Vagina (tissue), 2 donors: ENCODE measurements around the gene NKAIN1.

ENCODE experiments used
- CTCF ChIP-seq, 3 experiments: fragments of 450-650 bp in 2 of 3; fragments of 200-600 bp in 1 of 3; sonication (generic) in 1 of 3; IDR thresholded peaks; one replicate each; pipeline ENCODE4 v1.5.1; 2017 to 2019; ENCODE audit warnings: antibody characterized with exemption in 3 of 3, mild to moderate bottlenecking in 2 of 3, moderate library complexity in 2 of 3
- POLR2A ChIP-seq, 2 donors: fragments of 450-650 bp; IDR thresholded peaks; one replicate each; pipeline ENCODE4 v1.6.1; 2017; ENCODE audit warnings: antibody characterized with exemption in 2 of 2, mild to moderate bottlenecking in 2 of 2, moderate library complexity in 2 of 2

DNA sequence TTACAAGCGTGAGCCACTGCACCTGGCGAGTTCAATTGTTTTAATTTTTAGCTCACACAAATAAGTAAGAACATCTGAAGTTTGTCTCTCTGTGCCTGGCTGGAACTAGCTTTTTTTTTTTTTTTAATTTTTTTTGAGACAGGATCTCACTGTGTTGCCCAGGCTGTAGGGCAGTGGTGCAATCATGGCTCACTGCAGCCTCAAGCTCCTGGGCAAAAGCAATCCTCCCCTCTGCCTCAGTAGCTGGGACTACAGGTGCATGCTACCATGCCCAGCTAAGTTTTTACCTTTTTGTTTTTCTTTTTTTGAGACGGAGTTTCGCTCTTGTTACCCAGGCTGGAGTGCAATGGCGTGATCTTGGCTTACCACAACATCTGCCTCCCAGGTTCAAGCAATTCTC lies 7.9 kb downstream of the NKAIN1 start:
- TF ChIP-seq POLR2A (IDR thresholded peaks at IDR 0.05) (no peak), CTCF (IDR thresholded peaks at IDR 0.05) (no peak)
